Measurements from ENCODE around the gene SCRG1.

Gene SCRG1

DNA sequence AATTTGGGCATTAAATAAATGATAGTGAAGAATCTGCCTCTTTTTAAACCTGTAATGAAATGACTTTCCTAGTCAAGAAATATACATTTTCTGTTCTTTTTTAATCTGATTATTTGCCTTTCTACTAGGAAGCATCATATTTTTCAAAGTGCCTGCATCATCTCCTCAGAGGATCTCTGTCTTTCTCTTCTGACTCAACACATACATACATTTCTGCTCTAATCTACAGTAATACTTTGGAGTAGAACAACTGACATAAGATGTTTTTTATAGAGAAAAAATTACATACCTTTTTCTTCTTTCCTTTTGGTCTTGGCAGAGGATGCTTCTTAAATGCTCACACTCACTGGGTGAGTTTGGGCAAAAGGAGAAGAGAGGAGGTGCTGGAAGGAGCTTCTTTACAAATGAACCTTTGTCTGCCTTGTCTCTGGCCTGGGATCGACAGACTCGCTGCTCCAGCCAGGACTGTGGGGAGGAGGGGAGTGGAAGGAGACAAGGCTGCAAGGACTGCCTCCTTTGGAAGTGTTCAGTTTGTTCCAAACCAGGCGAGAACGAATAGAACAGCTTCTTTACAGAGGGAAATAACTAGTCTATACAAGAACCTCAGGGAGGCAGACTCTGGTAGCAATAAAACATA lies at the start of gene SCRG1:
SCRG1 (minus strand) TSS at position 338 of the 637 bp plus-strand sequence. CDS start 7,702 bp downstream, outside the sequence.
- ChIA-PET POLR2A (interaction anchor here (1.1 to 1.6 kb wide), 2 partner anchors 28 to 65 kb away, joined by 3 to 7 read pairs; partner anchors contain the start of genes HMGB2 and SAP30), CTCF (no interaction called here)
- DNase-seq (ENCODE audit: extremely low spot score): no peak
- TF ChIP-seq FOXM1 (IDR thresholded peaks at IDR 0.05; ENCODE audit: borderline replicate concordance) (no peak), BHLHE40 (IDR thresholded peaks at IDR 0.05; ENCODE audit: borderline replicate concordance) (no peak), LEF1 (IDR thresholded peaks at IDR 0.05; ENCODE audit: borderline replicate concordance) (no peak), ARNT (IDR thresholded peaks at IDR 0.05) (no peak), NFRKB (IDR thresholded peaks at IDR 0.05) (no peak)
- TF ChIP-seq, protein P1, sequence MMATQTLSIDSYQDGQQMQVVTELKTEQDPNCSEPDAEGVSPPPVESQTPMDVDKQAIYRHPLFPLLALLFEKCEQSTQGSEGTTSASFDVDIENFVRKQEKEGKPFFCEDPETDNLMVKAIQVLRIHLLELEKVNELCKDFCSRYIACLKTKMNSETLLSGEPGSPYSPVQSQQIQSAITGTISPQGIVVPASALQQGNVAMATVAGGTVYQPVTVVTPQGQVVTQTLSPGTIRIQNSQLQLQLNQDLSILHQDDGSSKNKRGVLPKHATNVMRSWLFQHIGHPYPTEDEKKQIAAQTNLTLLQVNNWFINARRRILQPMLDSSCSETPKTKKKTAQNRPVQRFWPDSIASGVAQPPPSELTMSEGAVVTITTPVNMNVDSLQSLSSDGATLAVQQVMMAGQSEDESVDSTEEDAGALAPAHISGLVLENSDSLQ (IDR thresholded peaks at IDR 0.05): no peak

DNA sequence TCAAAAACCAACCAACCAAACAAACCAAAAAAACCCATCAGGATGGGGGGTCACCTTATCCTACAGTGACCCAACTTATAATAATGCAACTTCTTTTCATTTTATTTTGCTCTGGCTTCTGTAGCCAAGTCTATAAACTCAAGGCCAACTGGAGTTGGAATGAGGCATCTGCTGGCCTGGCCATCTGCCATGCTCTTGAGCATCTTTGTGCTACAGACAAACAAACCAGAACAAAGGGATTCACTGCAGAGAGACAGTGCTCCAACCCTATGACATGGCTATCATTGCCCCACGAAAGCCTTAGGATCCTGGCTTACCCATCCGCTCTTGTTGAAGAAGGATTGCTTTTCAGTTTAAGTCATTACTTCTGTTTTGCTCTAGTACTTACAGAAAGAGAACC lies 49.2 kb upstream of the SCRG1 start:
- POLR2A ChIA-PET: no interaction called here
- TF ChIP-seq HDGF (IDR thresholded peaks at IDR 0.05; ENCODE audit: borderline replicate concordance): no peak
- no peak for TF ChIP-seq FOXA1 (IDR thresholded peaks at IDR 0.05)
- no peak for TF ChIP-seq SUZ12 (IDR thresholded peaks at IDR 0.05)
- TF ChIP-seq FOXK2 (IDR thresholded peaks at IDR 0.05): no peak
- TF ChIP-seq ARNT (IDR thresholded peaks at IDR 0.05): no peak
- TF ChIP-seq BHLHE40 (IDR thresholded peaks at IDR 0.05; ENCODE audit: borderline replicate concordance): no peak
- no peak for TF ChIP-seq LEF1 (IDR thresholded peaks at IDR 0.05; ENCODE audit: borderline replicate concordance)
- DNase-seq (ENCODE audit: extremely low spot score): no peak
- CTCF ChIA-PET: interaction anchor here (1.0 kb wide), 1 partner anchor 146 kb away, joined by 3 read pairs; no protein-coding TSS in a partner anchor

DNA sequence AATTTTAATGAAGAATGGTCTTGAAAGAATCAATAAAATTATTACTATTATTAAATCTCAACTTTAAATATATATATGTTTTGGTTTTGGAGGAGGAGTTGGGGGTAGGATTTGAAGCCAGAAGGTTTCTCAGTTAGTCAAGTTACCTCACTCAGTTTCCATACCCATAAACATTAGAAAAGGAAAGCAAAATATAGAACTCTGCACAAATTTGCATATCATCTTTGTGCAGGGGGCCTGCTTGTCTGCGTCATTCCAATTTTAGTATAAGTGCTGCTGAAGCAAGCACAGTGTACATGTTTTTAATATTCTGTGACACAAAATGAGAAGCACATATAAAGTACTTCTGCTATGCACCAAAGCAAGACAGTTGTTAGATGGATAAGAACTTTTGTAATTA lies 47.5 kb upstream of the SCRG1 start:
- DNase-seq (ENCODE audit: extremely low spot score): no peak
- ChIA-PET POLR2A (no interaction called here), CTCF (interaction anchor here (1.2 kb wide), 1 partner anchor 18 kb away, joined by 3 read pairs; no protein-coding TSS in a partner anchor)
- TF ChIP-seq FOXA1 (IDR thresholded peaks at IDR 0.05) (no peak), HDGF (IDR thresholded peaks at IDR 0.05; ENCODE audit: borderline replicate concordance) (no peak), SUZ12 (IDR thresholded peaks at IDR 0.05) (no peak), BHLHE40 (IDR thresholded peaks at IDR 0.05; ENCODE audit: borderline replicate concordance) (no peak), LEF1 (IDR thresholded peaks at IDR 0.05; ENCODE audit: borderline replicate concordance) (no peak), L3MBTL2 (conservative IDR thresholded peaks at IDR 0.05) (no peak), SP1 (IDR thresholded peaks at IDR 0.05) (no peak), FOXK2 (IDR thresholded peaks at IDR 0.05) (no peak), ELF4 (IDR thresholded peaks at IDR 0.05) (no peak), ZNF384 (IDR thresholded peaks at IDR 0.05) (no peak), TARDBP (IDR thresholded peaks at IDR 0.05) (no peak), FOXM1 (IDR thresholded peaks at IDR 0.05; ENCODE audit: borderline replicate concordance) (no peak), NFRKB (IDR thresholded peaks at IDR 0.05) (no peak), ARNT (IDR thresholded peaks at IDR 0.05) (no peak), CTBP1 (IDR thresholded peaks at IDR 0.05; ENCODE audit: borderline replicate concordance) (no peak)
- TF ChIP-seq, protein P1 (IDR thresholded peaks at IDR 0.05): no peak

DNA sequence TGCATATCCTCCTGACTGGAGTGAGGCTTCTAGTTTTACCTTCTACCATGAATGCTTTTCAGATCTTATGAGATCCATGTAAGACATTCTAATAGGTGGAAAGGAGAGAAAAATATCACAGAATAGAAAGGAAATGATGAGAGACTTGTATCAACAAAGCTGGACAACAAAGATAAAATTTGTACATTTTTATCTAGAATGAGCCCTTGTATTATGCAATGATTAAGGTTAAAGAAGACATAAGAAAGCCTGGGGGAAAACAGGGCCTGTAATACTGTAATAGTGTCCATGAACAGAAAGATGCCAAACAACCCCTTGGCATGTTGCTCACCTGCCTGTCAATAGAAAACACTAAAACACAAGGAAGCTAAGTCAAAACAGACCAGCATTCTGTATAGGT lies 44.2 kb upstream of the SCRG1 start:
- DNase-seq (ENCODE audit: extremely low spot score): no peak
- no peak for TF ChIP-seq ARNT (IDR thresholded peaks at IDR 0.05)
- no peak for TF ChIP-seq LEF1 (IDR thresholded peaks at IDR 0.05; ENCODE audit: borderline replicate concordance)
- TF ChIP-seq CTBP1 (IDR thresholded peaks at IDR 0.05; ENCODE audit: borderline replicate concordance): no peak
- TF ChIP-seq HDGF (IDR thresholded peaks at IDR 0.05; ENCODE audit: borderline replicate concordance): no peak
- no peak for TF ChIP-seq FOXM1 (IDR thresholded peaks at IDR 0.05; ENCODE audit: borderline replicate concordance)
- TF ChIP-seq ZNF384 (IDR thresholded peaks at IDR 0.05): no peak
- no peak for TF ChIP-seq BHLHE40 (IDR thresholded peaks at IDR 0.05; ENCODE audit: borderline replicate concordance)
- TF ChIP-seq NFRKB (IDR thresholded peaks at IDR 0.05): no peak
- ChIA-PET CTCF (no interaction called here), POLR2A (interaction anchor here (1.5 kb wide), 1 partner anchor 109 kb away, joined by 3 read pairs; the partner anchor contains the start of gene HMGB2)

DNA sequence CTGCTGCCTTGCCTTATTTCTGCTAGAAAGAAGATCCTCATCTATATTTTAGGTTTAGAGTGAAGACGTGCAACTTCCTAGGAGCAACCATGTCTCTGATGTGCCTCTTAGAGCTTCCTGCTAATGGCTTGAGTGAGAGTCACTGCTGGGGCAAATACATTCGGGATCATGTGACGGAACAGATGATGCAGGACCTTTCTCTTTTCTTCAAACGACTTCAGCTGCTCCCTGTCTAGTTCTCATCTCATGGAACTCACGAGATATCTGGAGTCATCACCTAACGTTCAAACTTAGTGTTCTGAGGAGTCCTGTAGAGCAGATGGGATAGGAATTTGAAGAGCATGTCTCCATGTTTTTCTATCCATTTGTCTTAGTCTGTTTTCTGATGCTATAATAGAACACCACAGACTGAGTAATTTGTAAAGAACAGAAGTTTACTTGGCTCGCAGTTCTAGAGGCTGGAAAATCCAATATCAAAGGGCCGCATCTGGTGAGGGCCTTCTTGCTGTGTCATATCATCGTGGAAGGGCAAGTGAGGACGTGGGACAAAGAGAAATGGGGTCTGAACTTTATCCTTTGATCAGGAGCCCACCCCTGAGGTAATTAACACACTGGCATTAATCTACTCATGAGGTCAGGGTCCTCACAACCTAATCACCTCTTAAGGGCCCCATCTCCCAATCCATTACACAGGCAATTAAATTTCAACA lies 43.5 kb upstream of the SCRG1 start:
- ChIA-PET CTCF (interaction anchor here (0.7 kb wide), 1 partner anchor 92 kb away, joined by 3 read pairs; no protein-coding TSS in a partner anchor), POLR2A (interaction anchor here (1.5 kb wide), 1 partner anchor 108 kb away, joined by 3 read pairs; the partner anchor contains the start of gene HMGB2)
- no peak for DNase-seq (ENCODE audit: extremely low spot score)
- TF ChIP-seq FOXM1 (IDR thresholded peaks at IDR 0.05; ENCODE audit: borderline replicate concordance) (no peak), LEF1 (IDR thresholded peaks at IDR 0.05; ENCODE audit: borderline replicate concordance) (no peak), NFRKB (IDR thresholded peaks at IDR 0.05) (no peak), L3MBTL2 (conservative IDR thresholded peaks at IDR 0.05) (no peak), FOXA1 (IDR thresholded peaks at IDR 0.05) (no peak), SP1 (IDR thresholded peaks at IDR 0.05) (no peak), ZNF384 (IDR thresholded peaks at IDR 0.05) (no peak), ARNT (IDR thresholded peaks at IDR 0.05) (no peak), HDGF (IDR thresholded peaks at IDR 0.05; ENCODE audit: borderline replicate concordance) (no peak), SUZ12 (IDR thresholded peaks at IDR 0.05) (no peak), BHLHE40 (IDR thresholded peaks at IDR 0.05; ENCODE audit: borderline replicate concordance) (no peak), ELF4 (IDR thresholded peaks at IDR 0.05) (no peak)
- TF ChIP-seq, protein P1 (IDR thresholded peaks at IDR 0.05): no peak

Data from HEK293T (cell line).